Measurements from ENCODE around the gene FBH1.
A peak's percentile ranks its signal among the peaks of the same experiment; 100 is the strongest.

DNA sequence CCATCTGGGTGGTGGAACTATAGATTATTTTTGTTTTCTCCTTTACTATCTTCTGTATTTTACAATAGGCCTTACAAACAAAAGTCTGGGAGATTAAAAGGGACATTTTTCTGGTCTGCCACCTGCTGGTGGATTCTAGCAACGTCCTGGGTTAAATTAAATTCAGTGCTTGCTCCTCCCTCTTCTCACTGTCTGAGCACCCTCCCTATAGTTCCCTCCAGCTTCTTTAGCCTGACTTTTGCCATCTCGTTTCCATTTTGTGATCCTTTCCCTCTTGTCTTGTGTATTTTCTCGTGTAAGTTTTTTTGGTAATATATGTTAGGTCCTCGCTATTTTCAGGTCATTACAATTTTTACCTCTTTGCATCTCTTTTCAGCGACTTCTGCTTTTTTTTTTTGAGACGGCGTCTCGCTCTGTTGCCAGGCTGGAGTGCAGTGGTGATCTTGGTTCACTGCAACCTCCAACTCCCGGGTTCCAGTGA is 16.5 kb upstream of the FBH1 start:
- TF ChIP-seq, protein P1, sequence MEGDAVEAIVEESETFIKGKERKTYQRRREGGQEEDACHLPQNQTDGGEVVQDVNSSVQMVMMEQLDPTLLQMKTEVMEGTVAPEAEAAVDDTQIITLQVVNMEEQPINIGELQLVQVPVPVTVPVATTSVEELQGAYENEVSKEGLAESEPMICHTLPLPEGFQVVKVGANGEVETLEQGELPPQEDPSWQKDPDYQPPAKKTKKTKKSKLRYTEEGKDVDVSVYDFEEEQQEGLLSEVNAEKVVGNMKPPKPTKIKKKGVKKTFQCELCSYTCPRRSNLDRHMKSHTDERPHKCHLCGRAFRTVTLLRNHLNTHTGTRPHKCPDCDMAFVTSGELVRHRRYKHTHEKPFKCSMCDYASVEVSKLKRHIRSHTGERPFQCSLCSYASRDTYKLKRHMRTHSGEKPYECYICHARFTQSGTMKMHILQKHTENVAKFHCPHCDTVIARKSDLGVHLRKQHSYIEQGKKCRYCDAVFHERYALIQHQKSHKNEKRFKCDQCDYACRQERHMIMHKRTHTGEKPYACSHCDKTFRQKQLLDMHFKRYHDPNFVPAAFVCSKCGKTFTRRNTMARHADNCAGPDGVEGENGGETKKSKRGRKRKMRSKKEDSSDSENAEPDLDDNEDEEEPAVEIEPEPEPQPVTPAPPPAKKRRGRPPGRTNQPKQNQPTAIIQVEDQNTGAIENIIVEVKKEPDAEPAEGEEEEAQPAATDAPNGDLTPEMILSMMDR (IDR thresholded peaks at IDR 0.05), result peak; percentile 75 to 86 (median 80)
- TF ChIP-seq POLR2A (IDR thresholded peaks at IDR 0.05), result no peak
